Measurements from ENCODE around the gene UBE2G2.

UBE2G2 gene

DNA sequence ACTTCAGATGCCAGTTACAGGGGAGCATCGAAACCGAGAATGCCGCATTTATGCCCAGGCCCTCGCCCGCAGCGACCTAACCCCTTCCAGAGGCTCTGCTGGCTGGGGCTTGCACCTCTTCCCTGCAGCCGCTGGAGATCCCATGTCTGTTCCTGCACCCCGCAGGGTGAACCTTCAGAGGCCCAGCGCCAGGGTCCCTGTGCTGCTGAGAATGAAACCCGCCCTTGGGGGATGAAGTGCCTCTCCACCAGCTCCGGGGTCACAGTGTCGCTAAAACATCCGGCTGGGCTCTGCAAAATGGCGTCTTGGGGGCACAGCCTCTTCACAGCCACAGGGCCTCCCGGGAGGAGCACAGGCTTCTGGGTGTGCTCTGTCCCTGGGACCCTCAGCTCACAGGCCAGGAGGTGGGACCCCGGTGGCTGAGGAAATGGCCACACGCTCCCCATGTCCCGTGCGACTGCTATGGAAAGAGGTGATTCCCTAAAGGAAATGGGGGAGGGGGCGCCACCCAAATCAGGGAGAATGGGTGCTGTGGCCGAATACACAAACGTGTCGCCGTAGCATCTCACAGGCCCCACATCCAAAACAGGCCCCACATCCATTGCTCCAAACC lies 50.3 kb downstream of the UBE2G2 start:
- Histone ChIP-seq H3K27ac (ENCODE audit: low read depth, low read length) (no peak overlapping the region), H3K4me1 (ENCODE audit: control insufficient read depth, insufficient read depth, low read length) (no peaks in the 10 kb centered on the region)

DNA sequence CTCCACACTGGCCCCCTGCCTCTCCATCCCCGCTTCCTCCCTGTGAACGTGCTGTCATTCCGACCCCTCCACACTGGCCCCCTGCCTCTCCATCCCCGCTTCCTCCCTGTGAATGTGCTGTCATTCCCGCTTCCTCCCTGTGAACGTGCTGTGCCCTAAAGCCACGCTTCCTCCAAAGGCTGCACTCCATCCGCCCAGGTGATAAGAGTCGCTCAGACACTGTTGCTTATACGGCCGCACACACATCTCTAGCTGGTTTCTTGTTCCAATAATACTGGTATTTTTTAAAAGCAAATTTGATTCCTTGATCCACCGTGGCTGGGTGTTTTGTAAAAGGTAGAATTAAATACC lies 51.0 kb downstream of the UBE2G2 start:
- Histone ChIP-seq H3K27ac (ENCODE audit: low read depth, low read length) (no peak overlapping the region), H3K4me3 (ENCODE audit: low read length) (no peak overlapping the region), H3K4me1 (ENCODE audit: control insufficient read depth, insufficient read depth, low read length) (no peaks in the 10 kb centered on the region), H3K9ac (ENCODE audit: low read length) (no peak overlapping the region), H3K36me3 (ENCODE audit: control insufficient read depth, insufficient read depth, low read length) (no peaks in the 10 kb centered on the region), H3K27me3 (ENCODE audit: control insufficient read depth, insufficient read depth, low read length) (peaks cover 3% of the 10 kb centered on the region)

More for the DNA sequence above, 50.3 kb downstream of the UBE2G2 start:
- H3K9ac ChIP-seq (ENCODE audit: low read length): no peak overlapping the region
- peaks cover 3% of the 10 kb centered on the region for H3K27me3 ChIP-seq (ENCODE audit: control insufficient read depth, insufficient read depth, low read length)
- no peaks in the 10 kb centered on the region for H3K36me3 ChIP-seq (ENCODE audit: control insufficient read depth, insufficient read depth, low read length)
- no peak overlapping the region for H3K4me3 ChIP-seq (ENCODE audit: low read length)

DNA sequence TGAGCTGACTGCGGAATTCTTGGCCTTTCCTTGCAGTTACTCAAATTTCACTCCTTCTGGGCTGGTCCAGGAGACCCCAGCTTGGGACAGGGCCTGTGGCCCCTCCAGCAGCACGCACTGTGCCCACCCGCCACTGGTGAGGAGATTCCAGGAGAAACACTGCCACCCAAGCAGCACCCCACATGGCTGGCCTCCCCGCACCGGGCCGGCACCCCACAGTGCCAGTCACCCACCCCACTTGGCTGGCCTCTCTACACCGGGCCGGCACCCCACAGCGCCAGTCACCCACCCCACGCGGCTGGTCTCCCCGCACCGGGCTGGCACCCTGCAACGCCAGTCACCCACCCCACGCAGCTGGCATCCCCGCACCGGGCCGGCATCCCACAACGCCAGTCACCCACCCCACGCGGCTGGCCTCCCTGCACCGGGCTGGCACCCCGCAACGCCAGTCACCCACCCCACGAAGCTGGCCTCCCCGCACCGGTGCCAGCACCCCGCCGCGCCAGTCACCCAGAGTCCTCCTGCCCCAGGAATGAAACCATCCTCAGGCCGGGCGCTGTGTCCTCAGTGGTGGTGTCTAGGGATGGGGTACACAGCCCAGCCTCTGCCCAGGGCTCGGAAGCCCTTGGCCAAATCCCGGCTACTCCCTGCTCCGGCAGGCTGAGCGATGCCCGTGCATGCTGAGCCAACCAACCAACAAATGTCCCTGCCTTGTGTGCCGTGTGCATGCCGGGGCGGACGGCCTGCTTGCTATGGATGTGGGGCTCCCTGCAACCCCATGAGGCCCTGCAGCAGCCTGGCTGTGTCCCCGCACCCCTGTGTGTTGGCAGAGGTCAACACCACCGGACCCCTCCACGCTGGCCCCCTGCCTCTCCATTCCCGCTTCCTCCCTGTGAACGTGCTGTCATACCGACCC lies 51.6 kb downstream of the UBE2G2 start:
- H3K4me1 ChIP-seq (ENCODE audit: control insufficient read depth, insufficient read depth, low read length): no peaks in the 10 kb centered on the region
- no peak overlapping the region for H3K27ac ChIP-seq (ENCODE audit: low read depth, low read length)
- no peak overlapping the region for H3K4me3 ChIP-seq (ENCODE audit: low read length)
- peaks cover 3% of the 10 kb centered on the region for H3K27me3 ChIP-seq (ENCODE audit: control insufficient read depth, insufficient read depth, low read length)
- H3K36me3 ChIP-seq (ENCODE audit: control insufficient read depth, insufficient read depth, low read length): no peaks in the 10 kb centered on the region
- H3K9ac ChIP-seq (ENCODE audit: low read length): no peak overlapping the region

DNA sequence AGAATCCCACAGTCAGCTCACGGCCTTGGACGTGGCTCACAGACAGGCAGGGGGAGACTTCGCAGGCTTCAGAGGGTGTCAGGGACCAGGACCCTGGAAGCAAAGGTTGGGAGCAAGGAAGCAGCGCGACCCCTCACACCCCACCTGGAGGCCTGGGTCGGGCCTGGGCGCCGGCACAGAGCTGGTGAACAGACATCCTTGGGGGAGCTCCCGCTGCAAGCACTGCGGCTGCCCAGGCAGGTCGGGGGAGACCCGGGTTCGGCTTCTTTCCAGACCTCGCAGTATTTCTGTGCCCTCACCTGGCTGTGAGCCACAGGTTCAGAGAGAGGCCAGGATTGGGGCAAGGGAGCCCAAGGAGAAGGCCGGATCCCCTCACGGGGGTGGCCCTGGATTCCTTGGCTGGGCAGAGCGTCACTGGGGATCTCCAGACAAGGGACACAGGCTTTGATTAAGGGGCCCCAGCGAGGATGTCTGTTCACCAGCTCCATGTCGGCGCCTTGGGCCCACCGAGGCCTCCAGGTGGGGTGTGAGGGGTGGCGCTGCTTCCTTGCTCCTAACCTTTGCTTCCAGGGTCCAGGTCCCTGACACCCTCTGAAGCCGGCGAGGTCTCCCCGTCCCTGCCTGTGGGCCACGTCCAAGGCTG lies 52.4 kb downstream of the UBE2G2 start:
- Histone ChIP-seq H3K9ac (ENCODE audit: low read length) (no peak overlapping the region), H3K4me1 (ENCODE audit: control insufficient read depth, insufficient read depth, low read length) (no peaks in the 10 kb centered on the region), H3K4me3 (ENCODE audit: low read length) (no peak overlapping the region), H3K36me3 (ENCODE audit: control insufficient read depth, insufficient read depth, low read length) (no peaks in the 10 kb centered on the region), H3K27ac (ENCODE audit: low read depth, low read length) (no peak overlapping the region), H3K27me3 (ENCODE audit: control insufficient read depth, insufficient read depth, low read length) (peaks cover 3% of the 10 kb centered on the region)

GRCh38 chr21:44748621-44749020 lies 53.0 kb downstream of the UBE2G2 start:
- Histone ChIP-seq H3K27me3 (ENCODE audit: control insufficient read depth, insufficient read depth, low read length) (peaks cover 3% of the 10 kb centered on the region), H3K4me3 (ENCODE audit: low read length) (no peak overlapping the region), H3K27ac (ENCODE audit: low read depth, low read length) (no peak overlapping the region), H3K4me1 (ENCODE audit: control insufficient read depth, insufficient read depth, low read length) (no peaks in the 10 kb centered on the region), H3K36me3 (ENCODE audit: control insufficient read depth, insufficient read depth, low read length) (no peaks in the 10 kb centered on the region), H3K9ac (ENCODE audit: low read length) (no peak overlapping the region)

DNA sequence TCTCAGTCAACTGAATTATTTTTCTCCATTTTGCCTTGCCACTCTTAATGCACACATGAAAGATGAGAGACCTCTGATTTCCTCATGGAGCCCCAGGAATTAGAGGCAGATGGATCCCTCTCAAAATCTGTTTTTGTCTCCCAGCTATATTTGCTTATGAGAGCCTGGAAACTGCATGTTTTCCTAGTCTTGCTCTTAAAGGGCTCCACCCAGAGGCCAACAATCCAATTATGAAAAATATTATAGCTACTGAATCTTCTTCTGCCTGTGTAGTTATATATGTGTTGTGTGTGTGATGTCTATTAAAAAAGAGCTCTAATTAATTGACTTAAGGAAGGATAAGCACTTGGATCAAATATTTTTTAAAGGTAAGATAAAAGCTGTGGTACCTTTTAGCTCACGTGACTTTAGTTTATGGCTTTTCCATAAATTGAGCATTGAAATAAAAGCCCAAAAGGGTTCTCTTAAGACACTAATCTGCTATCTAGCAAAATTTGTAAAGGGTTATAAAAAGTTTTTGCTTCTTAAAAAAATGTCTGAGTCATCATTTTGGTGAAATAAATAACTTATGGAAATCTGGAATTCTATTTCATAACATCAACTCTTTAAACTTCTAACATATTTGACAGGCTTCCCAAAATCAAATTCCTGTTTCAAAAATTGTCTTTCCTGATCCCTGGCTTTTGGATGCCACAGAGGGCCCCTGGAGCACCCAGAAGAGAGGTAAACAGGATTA lies 59.0 kb downstream of the UBE2G2 start:
- H3K27me3 ChIP-seq (ENCODE audit: control insufficient read depth, insufficient read depth, low read length): no peaks in the 10 kb centered on the region
- no peak overlapping the region for H3K4me3 ChIP-seq (ENCODE audit: low read length)
- no peak overlapping the region for H3K9ac ChIP-seq (ENCODE audit: low read length)
- H3K36me3 ChIP-seq (ENCODE audit: control insufficient read depth, insufficient read depth, low read length): no peaks in the 10 kb centered on the region
- H3K27ac ChIP-seq (ENCODE audit: low read depth, low read length): no peak overlapping the region
- no peaks in the 10 kb centered on the region for H3K4me1 ChIP-seq (ENCODE audit: control insufficient read depth, insufficient read depth, low read length)

DNA sequence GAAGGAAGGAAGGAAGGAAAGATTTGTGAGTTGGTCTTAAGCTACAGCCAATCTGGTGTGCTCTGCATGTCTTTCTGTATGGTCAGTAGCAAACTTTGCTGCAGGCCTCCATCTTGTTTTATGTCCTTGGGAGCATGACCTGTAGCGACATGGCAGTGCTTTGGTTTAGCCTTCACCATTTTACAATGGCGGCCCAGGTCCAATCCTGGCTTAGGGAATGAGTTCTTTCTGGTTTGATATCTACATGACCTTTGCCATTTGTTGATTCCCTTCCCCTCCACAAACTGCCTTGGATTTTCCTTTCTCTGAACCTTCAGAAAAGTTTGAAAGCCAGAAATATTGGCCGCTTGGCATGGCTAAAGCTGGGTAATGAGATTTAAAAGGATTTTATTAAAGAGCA lies 59.7 kb downstream of the UBE2G2 start:
- Histone ChIP-seq H3K36me3 (ENCODE audit: control insufficient read depth, insufficient read depth, low read length) (no peaks in the 10 kb centered on the region), H3K4me3 (ENCODE audit: low read length) (no peak overlapping the region), H3K27me3 (ENCODE audit: control insufficient read depth, insufficient read depth, low read length) (no peaks in the 10 kb centered on the region), H3K27ac (ENCODE audit: low read depth, low read length) (no peak overlapping the region), H3K9ac (ENCODE audit: low read length) (no peak overlapping the region), H3K4me1 (ENCODE audit: control insufficient read depth, insufficient read depth, low read length) (no peaks in the 10 kb centered on the region)

DNA sequence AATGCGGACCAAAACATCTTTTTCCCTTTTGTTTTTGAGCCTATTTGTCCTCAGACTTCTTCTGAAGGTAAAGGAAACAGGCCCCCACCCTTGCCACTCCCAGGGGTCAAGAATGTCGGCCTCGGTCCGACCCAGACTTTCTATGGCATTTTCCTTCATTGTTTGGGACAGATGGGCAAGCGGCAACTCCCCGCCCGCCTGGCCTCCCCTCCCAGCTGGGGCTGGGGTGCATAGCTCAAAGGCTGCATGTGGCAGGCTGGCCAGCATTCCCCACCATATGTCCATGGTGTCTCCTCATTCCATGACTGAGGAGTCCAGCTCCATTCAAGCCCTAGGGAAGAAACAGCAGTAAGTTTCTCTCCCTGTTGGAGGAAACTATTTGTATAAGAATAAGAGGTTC lies 60.9 kb downstream of the UBE2G2 start:
- no peaks in the 10 kb centered on the region for H3K4me1 ChIP-seq (ENCODE audit: control insufficient read depth, insufficient read depth, low read length)
- H3K27me3 ChIP-seq (ENCODE audit: control insufficient read depth, insufficient read depth, low read length): no peaks in the 10 kb centered on the region
- H3K27ac ChIP-seq (ENCODE audit: low read depth, low read length): no peak overlapping the region
- H3K9ac ChIP-seq (ENCODE audit: low read length): no peak overlapping the region
- H3K4me3 ChIP-seq (ENCODE audit: low read length): no peak overlapping the region
- H3K36me3 ChIP-seq (ENCODE audit: control insufficient read depth, insufficient read depth, low read length): no peaks in the 10 kb centered on the region

GRCh38 chr21:44739316-44739715 lies 62.3 kb downstream of the UBE2G2 start:
- Histone ChIP-seq H3K9ac (ENCODE audit: low read length) (no peak overlapping the region), H3K27me3 (ENCODE audit: control insufficient read depth, insufficient read depth, low read length) (no peaks in the 10 kb centered on the region), H3K4me3 (ENCODE audit: low read length) (no peak overlapping the region), H3K4me1 (ENCODE audit: control insufficient read depth, insufficient read depth, low read length) (no peaks in the 10 kb centered on the region), H3K27ac (ENCODE audit: low read depth, low read length) (no peak overlapping the region), H3K36me3 (ENCODE audit: control insufficient read depth, insufficient read depth, low read length) (no peaks in the 10 kb centered on the region)

- Histone ChIP-seq H3K4me3 (ENCODE audit: low read length) (no peak overlapping the region), H3K4me1 (ENCODE audit: control insufficient read depth, insufficient read depth, low read length) (no peaks in the 10 kb centered on the region), H3K9ac (ENCODE audit: low read length) (no peak overlapping the region)
Measured at GRCh38 chr21:44738621-44739020, 63.0 kb downstream of the UBE2G2 start.

GRCh38 chr21:44737706-44738354 lies 63.8 kb downstream of the UBE2G2 start:
- Histone ChIP-seq H3K4me3 (ENCODE audit: low read length) (no peak overlapping the region), H3K36me3 (ENCODE audit: control insufficient read depth, insufficient read depth, low read length) (no peaks in the 10 kb centered on the region), H3K9ac (ENCODE audit: low read length) (no peak overlapping the region), H3K27me3 (ENCODE audit: control insufficient read depth, insufficient read depth, low read length) (no peaks in the 10 kb centered on the region), H3K27ac (ENCODE audit: low read depth, low read length) (no peak overlapping the region), H3K4me1 (ENCODE audit: control insufficient read depth, insufficient read depth, low read length) (no peaks in the 10 kb centered on the region)

More at GRCh38 chr21:44738621-44739020, 63.0 kb downstream of the UBE2G2 start:
- H3K27me3 ChIP-seq (ENCODE audit: control insufficient read depth, insufficient read depth, low read length): no peaks in the 10 kb centered on the region
- H3K27ac ChIP-seq (ENCODE audit: low read depth, low read length): no peak overlapping the region
- no peaks in the 10 kb centered on the region for H3K36me3 ChIP-seq (ENCODE audit: control insufficient read depth, insufficient read depth, low read length)
